ENCODE measurements around the gene USP46. TPM values are rescaled to one million over a fixed set of nuclear protein-coding genes. Genes with fewer than 3 reads are reported as not detected.

The USP46 gene
- polyA plus RNA-seq, 4 donors, result 28.3 to 39.4 (median 32.9) TPM

- no peak for DNase-seq (ENCODE audit: low read depth in 4 of 4, low spot score in 3 of 4)
Observed at GRCh38 chr4:52622564-52622963, 36.5 kb downstream of the USP46 start.

GRCh38 chr4:52621567-52621966 is 37.5 kb downstream of the USP46 start:
- DNase-seq (ENCODE audit: low read depth in 4 of 4, low spot score in 3 of 4), result no peak

GRCh38 chr4:52619591-52619931 is 39.5 kb downstream of the USP46 start:
- no peak for DNase-seq (ENCODE audit: low read depth in 4 of 4, low spot score in 3 of 4)

GRCh38 chr4:52618795-52619590 is 40.1 kb downstream of the USP46 start:
- no peak for DNase-seq (ENCODE audit: low read depth in 4 of 4, low spot score in 3 of 4)

GRCh38 chr4:52617336-52618020 is 41.6 kb downstream of the USP46 start:
- no peak for DNase-seq (ENCODE audit: low read depth in 4 of 4, low spot score in 3 of 4)

GRCh38 chr4:52614241-52614640 is 44.9 kb downstream of the USP46 start:
- DNase-seq (ENCODE audit: low read depth in 4 of 4, low spot score in 3 of 4), result no peak

- DNase-seq (ENCODE audit: low read depth in 4 of 4, low spot score in 3 of 4), result no peak
Observed at GRCh38 chr4:52612341-52612740, 46.8 kb downstream of the USP46 start.

GRCh38 chr4:52611030-52611555 is 48.0 kb downstream of the USP46 start:
- no peak for DNase-seq (ENCODE audit: low read depth in 4 of 4, low spot score in 3 of 4)

GRCh38 chr4:52606726-52607125 is 52.4 kb downstream of the USP46 start:
- DNase-seq (ENCODE audit: low read depth in 4 of 4, low spot score in 3 of 4), result no peak

GRCh38 chr4:52606040-52606439 is 53.1 kb downstream of the USP46 start:
- no peak for DNase-seq (ENCODE audit: low read depth in 4 of 4, low spot score in 3 of 4)

- no peak for DNase-seq (ENCODE audit: low read depth in 4 of 4, low spot score in 3 of 4)
Observed at GRCh38 chr4:52604215-52604614, 54.9 kb downstream of the USP46 start.

GRCh38 chr4:52600275-52600674 is 58.8 kb downstream of the USP46 start:
- no peak for DNase-seq (ENCODE audit: low read depth in 4 of 4, low spot score in 3 of 4)

- DNase-seq (ENCODE audit: low read depth in 4 of 4, low spot score in 3 of 4), result no peak
Observed at GRCh38 chr4:52595001-52595400, 64.1 kb downstream of the USP46 start.

- no peak for DNase-seq (ENCODE audit: low read depth in 4 of 4, low spot score in 3 of 4)
Observed at GRCh38 chr4:52592287-52592686, 66.8 kb downstream of the USP46 start.

- no peak for DNase-seq (ENCODE audit: low read depth in 4 of 4, low spot score in 3 of 4)
Observed at GRCh38 chr4:52588771-52589591, 70.1 kb downstream of the USP46 start.

GRCh38 chr4:52588097-52588496 is 71.0 kb downstream of the USP46 start:
- no peak for DNase-seq (ENCODE audit: low read depth in 4 of 4, low spot score in 3 of 4)

GRCh38 chr4:52586069-52586468 is 73.0 kb downstream of the USP46 start:
- no peak for DNase-seq (ENCODE audit: low read depth in 4 of 4, low spot score in 3 of 4)

- DNase-seq (ENCODE audit: low read depth in 4 of 4, low spot score in 3 of 4), result no peak
Observed at GRCh38 chr4:52585379-52585778, 73.7 kb downstream of the USP46 start.

GRCh38 chr4:52579602-52580272 is 79.4 kb downstream of the USP46 start:
- DNase-seq (ENCODE audit: low read depth in 4 of 4, low spot score in 3 of 4), result no peak

GRCh38 chr4:52578951-52579350 is 80.2 kb downstream of the USP46 start:
- no peak for DNase-seq (ENCODE audit: low read depth in 4 of 4, low spot score in 3 of 4)

GRCh38 chr4:52577624-52577962 is 81.5 kb downstream of the USP46 start:
- no peak for DNase-seq (ENCODE audit: low read depth in 4 of 4, low spot score in 3 of 4)

Measured in left renal pelvis (tissue), 4 donors.